ENCODE data around the gene HOXC9.

DNA sequence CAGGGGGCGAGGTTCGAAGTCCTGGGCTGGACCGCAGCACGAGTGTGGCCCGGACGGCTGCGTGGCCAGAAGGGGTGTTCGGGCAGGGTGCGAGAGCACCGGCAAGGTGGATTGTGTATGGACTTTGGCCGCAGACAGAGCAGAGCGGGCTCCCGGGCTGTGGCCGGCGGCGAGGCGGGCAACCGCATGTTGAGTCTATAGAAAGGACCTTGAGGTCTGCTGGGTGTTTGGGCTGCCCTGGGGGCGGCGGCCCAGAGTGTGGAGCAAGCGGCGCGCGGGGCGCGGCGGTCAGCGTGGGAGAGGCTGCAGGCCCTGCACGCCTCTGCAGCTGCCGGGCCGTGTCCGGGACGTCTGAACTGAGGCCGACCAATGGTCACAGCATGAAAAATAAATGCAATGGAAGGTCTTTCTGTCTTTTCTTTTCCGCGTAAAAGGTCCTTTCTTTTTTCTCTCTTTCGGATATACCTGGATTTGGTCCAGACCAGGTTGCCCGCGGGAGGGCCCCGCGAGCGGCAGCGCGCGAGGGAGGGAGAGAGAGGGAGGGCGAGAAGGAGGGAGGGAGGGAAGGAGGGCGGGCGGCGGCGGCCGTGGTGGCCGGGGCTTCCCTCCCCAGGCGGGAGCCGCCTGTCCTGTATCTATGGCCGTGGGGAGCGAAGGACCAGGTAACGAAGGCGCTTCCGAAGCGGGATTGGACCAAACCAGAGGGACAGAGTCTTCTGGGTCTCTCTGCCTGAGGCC, 5.5 kb upstream of the HOXC9 start:
- TF ChIP-seq EHF (CRISPR knock-in tag; IDR thresholded peaks at IDR 0.05) (no peak), EP300 (IDR thresholded peaks at IDR 0.05) (no peak)
- TF ChIP-seq, protein P1, sequence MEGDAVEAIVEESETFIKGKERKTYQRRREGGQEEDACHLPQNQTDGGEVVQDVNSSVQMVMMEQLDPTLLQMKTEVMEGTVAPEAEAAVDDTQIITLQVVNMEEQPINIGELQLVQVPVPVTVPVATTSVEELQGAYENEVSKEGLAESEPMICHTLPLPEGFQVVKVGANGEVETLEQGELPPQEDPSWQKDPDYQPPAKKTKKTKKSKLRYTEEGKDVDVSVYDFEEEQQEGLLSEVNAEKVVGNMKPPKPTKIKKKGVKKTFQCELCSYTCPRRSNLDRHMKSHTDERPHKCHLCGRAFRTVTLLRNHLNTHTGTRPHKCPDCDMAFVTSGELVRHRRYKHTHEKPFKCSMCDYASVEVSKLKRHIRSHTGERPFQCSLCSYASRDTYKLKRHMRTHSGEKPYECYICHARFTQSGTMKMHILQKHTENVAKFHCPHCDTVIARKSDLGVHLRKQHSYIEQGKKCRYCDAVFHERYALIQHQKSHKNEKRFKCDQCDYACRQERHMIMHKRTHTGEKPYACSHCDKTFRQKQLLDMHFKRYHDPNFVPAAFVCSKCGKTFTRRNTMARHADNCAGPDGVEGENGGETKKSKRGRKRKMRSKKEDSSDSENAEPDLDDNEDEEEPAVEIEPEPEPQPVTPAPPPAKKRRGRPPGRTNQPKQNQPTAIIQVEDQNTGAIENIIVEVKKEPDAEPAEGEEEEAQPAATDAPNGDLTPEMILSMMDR (IDR thresholded peaks at IDR 0.05), result no peak
